B cell (primary cell): ENCODE measurements around the gene STOX2. TPM values are rescaled to one million over a fixed set of nuclear protein-coding genes. Genes with fewer than 3 reads are reported as not detected.

ENCODE experiments used
- ATAC-seq: fragments of 200-7000 bp; cut with Tn5 transposase; one replicate; pipeline ENCODE4 v1.10.0; 2021; ENCODE audit warnings: low read depth, mild to moderate bottlenecking, moderate number of reproducible peaks, moderate library complexity
- CTCF ChIA-PET: fragments of 350-600 bp; sonication (Branson Sonifier 250); formaldehyde crosslinking; loops from one replicate; lab custom pipeline; 2021; ENCODE audit warnings: antibody characterized with exemption, inconsistent platforms; lab: Charles Lee
- POLR2A ChIA-PET: fragments of 350-600 bp; sonication (Branson Sonifier 250); formaldehyde crosslinking; loops from one replicate; lab custom pipeline; 2021; ENCODE audit warnings: antibody characterized with exemption; lab: Charles Lee
- DNase-seq: peaks from one replicate; pipeline ENCODE4 v3.0.0; 2013
- H2AFZ ChIP-seq: 2 replicates; pipeline ENCODE4 v1.6.1; 2012; ENCODE audit warnings: mild to moderate bottlenecking, low read depth, low read length; ENCODE audit not compliant: insufficient read depth, poor library complexity, severe bottlenecking
- H3K27ac ChIP-seq, 2 donors: 1 replicate in 1 of 2; 2 replicates in 1 of 2; pipeline ENCODE4 v1.5.1; 2012 to 2013; ENCODE audit warnings: low read length in 2 of 2, mild to moderate bottlenecking in 2 of 2, moderate library complexity in 1 of 2
- H3K27me3 ChIP-seq, 4 experiments: fragments of 200-600 bp in 1 of 4; sonication (generic) in 1 of 4; replicated peaks in 1 of 4; 1 replicate in 2 of 4; 2 replicates in 2 of 4; pipeline versions ENCODE4 v1.6.1 to v1.7.0; 2013 to 2016; ENCODE audit warnings: low read length in 3 of 4, mild to moderate bottlenecking in 2 of 4, mixed read lengths in 1 of 4, moderate library complexity in 1 of 4; ENCODE audit not compliant: insufficient read depth in 4 of 4, control insufficient read depth in 3 of 4; ENCODE audit errors: control extremely low read depth in 1 of 4
- H3K36me3 ChIP-seq, 2 experiments: replicated peaks in 1 of 2; 1 replicate in 1 of 2; 2 replicates in 1 of 2; pipeline versions ENCODE4 v1.6.1 to v1.7.1; 2013; ENCODE audit warnings: low read length in 1 of 2; ENCODE audit not compliant: insufficient read depth in 2 of 2, control insufficient read depth in 1 of 2; ENCODE audit errors: control extremely low read depth in 1 of 2, extremely low read depth in 1 of 2
- H3K4me1 ChIP-seq, 2 donors: fragments of 200-600 bp in 1 of 2; sonication (generic) in 1 of 2; 1 replicate in 1 of 2; 2 replicates in 1 of 2; pipeline versions ENCODE4 v1.5.1 to v1.6.1; 2013 to 2017; ENCODE audit warnings: low read length in 2 of 2; ENCODE audit not compliant: control insufficient read depth in 2 of 2, insufficient read depth in 2 of 2
- H3K4me2 ChIP-seq: replicated peaks from 2 replicates; pipeline ENCODE3; 2012; ENCODE audit warnings: mild to moderate bottlenecking, low read depth, low read length; ENCODE audit not compliant: poor library complexity, severe bottlenecking
- H3K4me3 ChIP-seq, 5 experiments: fragments of 200-600 bp in 1 of 5; sonication (generic) in 1 of 5; 1 replicate in 3 of 5; 2 replicates in 2 of 5; pipeline versions ENCODE4 v1.5.1 to v1.7.0; 2011 to 2016; ENCODE audit warnings: low read length in 4 of 5, mild to moderate bottlenecking in 4 of 5, low read depth in 2 of 5, control low read depth in 1 of 5, moderate library complexity in 1 of 5; ENCODE audit not compliant: insufficient read depth in 1 of 5; ENCODE audit errors: control extremely low read depth in 1 of 5, extremely low read depth in 1 of 5
- H3K79me2 ChIP-seq: fragments of 200-600 bp; sonication (generic); one replicate; pipeline ENCODE4 v1.6.0; 2016; ENCODE audit warnings: low read length; ENCODE audit not compliant: control insufficient read depth, insufficient read depth
- H3K9ac ChIP-seq: fragments of 200-600 bp; sonication (generic); 2 replicates; pipeline ENCODE4 v1.6.1; 2017; ENCODE audit warnings: mild to moderate bottlenecking, low read length, moderate library complexity
- H3K9me3 ChIP-seq, 3 donors: one replicate each; pipeline versions ENCODE4 v1.6.1 to v1.7.1; 2013; ENCODE audit warnings: low read length in 2 of 3; ENCODE audit not compliant: control insufficient read depth in 2 of 3, insufficient read depth in 1 of 3; ENCODE audit errors: control extremely low read depth in 1 of 3
- H4K20me1 ChIP-seq: 2 replicates; pipeline ENCODE4 v1.6.0; 2012; ENCODE audit warnings: mild to moderate bottlenecking, low read length; ENCODE audit not compliant: insufficient read depth, control insufficient read depth, poor library complexity, severe bottlenecking
- H3K27ac Mint-ChIP-seq: one replicate; pipeline ENCODE4 v1.8.0; 2021; ENCODE audit warnings: mixed read lengths
- H3K27me3 Mint-ChIP-seq: one replicate; pipeline ENCODE4 v1.8.0; 2021; ENCODE audit warnings: mixed read lengths
- H3K4me1 Mint-ChIP-seq: one replicate; pipeline ENCODE4 v1.8.0; 2021; ENCODE audit warnings: mixed read lengths
- H3K4me3 Mint-ChIP-seq: one replicate; pipeline ENCODE4 v1.8.0; 2021; ENCODE audit warnings: mixed read lengths
- H3K9me3 Mint-ChIP-seq: one replicate; pipeline ENCODE4 v1.8.0; 2022; ENCODE audit warnings: mixed read lengths; ENCODE audit not compliant: insufficient read depth
- EZH2 ChIP-seq: IDR thresholded peaks from 2 replicates; pipeline ENCODE4 v1.6.1; 2012; ENCODE audit warnings: borderline replicate concordance, low read depth, mild to moderate bottlenecking, moderate library complexity, low read length; ENCODE audit not compliant: insufficient read depth, poor library complexity, severe bottlenecking
- WGBS: methylation state at CpG from one replicate; pipeline ENCODE4 v1.1.5; 2013; ENCODE audit warnings: missing lambda C conversion rate; ENCODE audit not compliant: insufficient coverage; 5-methylcytosine and 5-hydroxymethylcytosine counted together
- intact Hi-C: fragments of 100-400 bp; cut with micrococcal nuclease; formaldehyde crosslinking; loops from one replicate; pipeline ENCODE4 v1.10.0; 2022
- polyA plus RNA-seq: library from polyadenylated mRNA; depleted of rRNA; stranded (reverse); fragments of >200 nt; gene quantifications from 2 replicates; pipeline ENCODE4 v1.2.3, GENCODE V29; 2012
- total RNA-seq, 2 donors: library from RNA; stranded (reverse); fragments of 120-200 nt in 1 of 2; gene quantifications; 1 replicate in 1 of 2; 2 replicates in 1 of 2; pipeline versions ENCODE4 v1.2.3 to v1.2.4, GENCODE V29; 2013 to 2022
- TF ChIP-seq, protein P1 (sequence below): fragments of 200-600 bp; IDR thresholded peaks from one replicate; pipeline ENCODE4 v1.8.0; 2022; ENCODE audit warnings: antibody characterized with exemption, mild to moderate bottlenecking

The STOX2 gene
- total and polyA plus RNA-seq, 2 donors (not counting 1 experiment from before 2014, with no cell fraction given) = under 0.01 TPM; not detected in 1

DNA sequence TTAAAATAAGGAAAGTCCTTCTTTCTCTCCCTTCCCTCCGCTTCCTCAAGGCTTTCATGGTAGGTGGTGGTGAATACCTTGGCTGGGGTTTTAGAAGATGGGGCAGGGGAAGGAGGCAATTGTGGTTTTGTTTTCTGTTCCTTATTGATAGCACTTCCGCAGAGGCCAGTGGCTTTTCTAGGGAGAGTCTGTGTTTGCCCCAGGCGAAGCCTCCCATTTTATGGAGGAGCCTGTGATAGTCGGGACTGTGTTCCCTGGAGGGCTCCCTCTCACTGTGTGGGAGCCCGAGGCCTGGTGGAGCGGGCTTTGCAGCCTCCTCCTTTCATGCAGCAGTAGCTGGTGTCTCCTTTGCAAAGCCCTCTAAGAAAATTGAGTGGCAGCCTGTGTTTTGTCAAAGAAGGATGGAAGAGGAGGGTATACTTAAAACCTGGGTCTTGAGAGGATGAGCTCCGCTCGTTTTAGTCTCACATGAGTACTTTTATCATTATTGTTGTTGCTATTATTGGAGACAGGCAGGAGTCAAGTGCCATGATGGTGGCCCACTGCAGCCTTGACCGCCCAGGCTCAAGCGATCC, 29.8 kb upstream of the STOX2 start:
- H3K4me2 ChIP-seq = no peak overlapping the region
- 84% methylated on average over 8 of the region's 10 CpGs for WGBS
- no peak overlapping the region for H3K27ac Mint-ChIP-seq
- no peak overlapping the region for H3K9ac ChIP-seq
- peaks cover 12% of the 10 kb centered on the region for H3K27me3 Mint-ChIP-seq
- no peak overlapping the region for H3K4me3 ChIP-seq
- ChIA-PET POLR2A (no interaction called here), CTCF (no interaction called here)
- no peak overlapping the region for H2AFZ ChIP-seq
- H3K9me3 Mint-ChIP-seq = no peaks in the 10 kb centered on the region
- intact Hi-C loops = no loop called here
- DNase-seq (no peak), ATAC-seq (no peak)
- H4K20me1 ChIP-seq = no peaks in the 10 kb centered on the region
- H3K9me3 ChIP-seq = no peaks in the 10 kb centered on the region
- TF ChIP-seq, protein P1, sequence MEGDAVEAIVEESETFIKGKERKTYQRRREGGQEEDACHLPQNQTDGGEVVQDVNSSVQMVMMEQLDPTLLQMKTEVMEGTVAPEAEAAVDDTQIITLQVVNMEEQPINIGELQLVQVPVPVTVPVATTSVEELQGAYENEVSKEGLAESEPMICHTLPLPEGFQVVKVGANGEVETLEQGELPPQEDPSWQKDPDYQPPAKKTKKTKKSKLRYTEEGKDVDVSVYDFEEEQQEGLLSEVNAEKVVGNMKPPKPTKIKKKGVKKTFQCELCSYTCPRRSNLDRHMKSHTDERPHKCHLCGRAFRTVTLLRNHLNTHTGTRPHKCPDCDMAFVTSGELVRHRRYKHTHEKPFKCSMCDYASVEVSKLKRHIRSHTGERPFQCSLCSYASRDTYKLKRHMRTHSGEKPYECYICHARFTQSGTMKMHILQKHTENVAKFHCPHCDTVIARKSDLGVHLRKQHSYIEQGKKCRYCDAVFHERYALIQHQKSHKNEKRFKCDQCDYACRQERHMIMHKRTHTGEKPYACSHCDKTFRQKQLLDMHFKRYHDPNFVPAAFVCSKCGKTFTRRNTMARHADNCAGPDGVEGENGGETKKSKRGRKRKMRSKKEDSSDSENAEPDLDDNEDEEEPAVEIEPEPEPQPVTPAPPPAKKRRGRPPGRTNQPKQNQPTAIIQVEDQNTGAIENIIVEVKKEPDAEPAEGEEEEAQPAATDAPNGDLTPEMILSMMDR = no peak
- no peak for TF ChIP-seq EZH2
- H3K27ac ChIP-seq = no peak overlapping the region
- H3K79me2 ChIP-seq = no peaks in the 10 kb centered on the region
- H3K27me3 ChIP-seq = no peaks in the 10 kb centered on the region
- H3K36me3 ChIP-seq = no peaks in the 10 kb centered on the region
- no peak overlapping the region for H3K4me3 Mint-ChIP-seq
- H3K4me1 ChIP-seq = no peaks in the 10 kb centered on the region
- H3K4me1 Mint-ChIP-seq = no peaks in the 10 kb centered on the region

DNA sequence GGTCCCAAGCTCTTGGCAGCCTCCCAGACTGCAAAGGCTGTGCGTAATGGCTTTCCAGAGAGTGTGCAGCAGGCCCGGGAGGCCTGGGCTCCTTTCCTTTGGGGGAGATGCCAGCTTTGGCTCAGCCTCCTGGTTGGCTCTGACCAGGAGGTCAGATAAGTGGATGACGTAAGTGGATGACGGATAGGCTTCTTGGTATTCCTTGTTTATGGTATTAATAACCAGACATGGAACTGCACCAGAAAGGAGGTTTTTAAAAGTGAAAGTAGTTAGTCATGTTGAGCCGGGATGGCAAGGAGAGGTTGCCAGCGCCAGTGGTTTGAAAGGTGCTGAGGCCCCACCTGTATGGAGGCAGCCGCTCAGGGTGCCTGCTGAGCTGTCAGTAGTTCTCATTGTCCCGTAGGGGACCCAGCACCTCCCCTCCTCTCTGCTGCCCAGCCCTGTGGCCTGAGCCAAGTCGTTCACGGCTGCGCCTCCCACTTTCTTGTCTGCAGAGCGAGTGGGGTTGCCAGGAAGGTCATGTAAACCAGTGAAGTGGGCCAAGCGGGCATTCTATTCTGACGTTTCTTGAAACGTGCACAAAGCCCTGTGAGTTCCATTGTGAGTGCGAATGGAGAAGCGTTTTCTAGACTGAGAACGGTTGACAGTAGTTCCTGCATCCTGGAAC, 28.7 kb upstream of the STOX2 start:
- Histone ChIP-seq H3K9ac (no peak overlapping the region), H3K9me3 (no peaks in the 10 kb centered on the region), H3K4me1 (no peaks in the 10 kb centered on the region), H3K4me3 (no peak overlapping the region), H4K20me1 (no peaks in the 10 kb centered on the region), H3K27ac (no peak overlapping the region), H3K27me3 (no peaks in the 10 kb centered on the region), H3K36me3 (no peaks in the 10 kb centered on the region), H3K79me2 (no peaks in the 10 kb centered on the region), H2AFZ (no peak overlapping the region), H3K4me2 (no peak overlapping the region)
- 76% methylated on average over 17 of the region's 18 CpGs for WGBS
- no peaks in the 10 kb centered on the region for H3K4me1 Mint-ChIP-seq
- no peak overlapping the region for H3K4me3 Mint-ChIP-seq
- no peak for TF ChIP-seq EZH2
- TF ChIP-seq, protein P1 = no peak
- H3K27ac Mint-ChIP-seq = no peak overlapping the region
- POLR2A ChIA-PET = no interaction called here
- ATAC-seq = no peak
- H3K27me3 Mint-ChIP-seq = peaks cover 12% of the 10 kb centered on the region
- no peak for DNase-seq
- intact Hi-C loops = no loop called here
- CTCF ChIA-PET = no interaction called here
- H3K9me3 Mint-ChIP-seq = no peaks in the 10 kb centered on the region
